Measurements from ENCODE around the gene AKR1C8. TPM values are rescaled to one million over a fixed set of nuclear protein-coding genes. Genes with fewer than 3 reads are reported as not detected.

AKR1C8 gene
- polyA plus RNA-seq, 1 experiment, result not detected

DNA sequence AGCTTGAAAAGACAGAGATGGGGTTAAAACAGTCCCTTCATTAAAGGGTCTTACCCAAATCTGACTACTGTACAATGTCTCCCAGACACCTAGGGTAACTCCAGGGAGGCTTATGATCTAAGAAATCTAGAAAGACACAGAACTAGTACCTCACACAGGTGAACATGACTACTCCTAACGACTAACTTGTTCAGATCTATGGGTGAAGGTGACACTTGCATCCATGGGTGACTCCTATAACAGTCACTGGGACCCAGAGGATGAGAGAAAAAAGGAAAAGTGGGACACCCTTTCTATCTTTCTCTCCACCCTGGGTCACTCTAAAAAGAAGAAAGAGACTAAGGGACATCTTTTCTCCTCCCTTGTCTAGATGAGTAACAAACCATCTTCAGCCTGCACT is 19.2 kb downstream of the AKR1C8 start:
- Histone ChIP-seq H3K27ac (ENCODE audit: low read depth, low read length) (no peak overlapping the region), H3K9me3 (ENCODE audit: control insufficient read depth, insufficient read depth, low read length) (peaks cover 5% of the 10 kb centered on the region; the same call in 1 of the 2 replicates), H3K27me3 (ENCODE audit: control insufficient read depth, insufficient read depth, low read length) (no peaks in the 10 kb centered on the region), H3K4me3 (ENCODE audit: low read depth, low read length) (no peak overlapping the region)
- CTCF ChIA-PET, result no interaction called here
- TF ChIP-seq, protein P1, sequence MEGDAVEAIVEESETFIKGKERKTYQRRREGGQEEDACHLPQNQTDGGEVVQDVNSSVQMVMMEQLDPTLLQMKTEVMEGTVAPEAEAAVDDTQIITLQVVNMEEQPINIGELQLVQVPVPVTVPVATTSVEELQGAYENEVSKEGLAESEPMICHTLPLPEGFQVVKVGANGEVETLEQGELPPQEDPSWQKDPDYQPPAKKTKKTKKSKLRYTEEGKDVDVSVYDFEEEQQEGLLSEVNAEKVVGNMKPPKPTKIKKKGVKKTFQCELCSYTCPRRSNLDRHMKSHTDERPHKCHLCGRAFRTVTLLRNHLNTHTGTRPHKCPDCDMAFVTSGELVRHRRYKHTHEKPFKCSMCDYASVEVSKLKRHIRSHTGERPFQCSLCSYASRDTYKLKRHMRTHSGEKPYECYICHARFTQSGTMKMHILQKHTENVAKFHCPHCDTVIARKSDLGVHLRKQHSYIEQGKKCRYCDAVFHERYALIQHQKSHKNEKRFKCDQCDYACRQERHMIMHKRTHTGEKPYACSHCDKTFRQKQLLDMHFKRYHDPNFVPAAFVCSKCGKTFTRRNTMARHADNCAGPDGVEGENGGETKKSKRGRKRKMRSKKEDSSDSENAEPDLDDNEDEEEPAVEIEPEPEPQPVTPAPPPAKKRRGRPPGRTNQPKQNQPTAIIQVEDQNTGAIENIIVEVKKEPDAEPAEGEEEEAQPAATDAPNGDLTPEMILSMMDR (IDR thresholded peaks at IDR 0.05; ENCODE audit: low read depth, low read length), result no peak
- DNase-seq (ENCODE audit: low read depth, low spot score), result no peak
- POLR2A ChIA-PET, result no interaction called here

DNA sequence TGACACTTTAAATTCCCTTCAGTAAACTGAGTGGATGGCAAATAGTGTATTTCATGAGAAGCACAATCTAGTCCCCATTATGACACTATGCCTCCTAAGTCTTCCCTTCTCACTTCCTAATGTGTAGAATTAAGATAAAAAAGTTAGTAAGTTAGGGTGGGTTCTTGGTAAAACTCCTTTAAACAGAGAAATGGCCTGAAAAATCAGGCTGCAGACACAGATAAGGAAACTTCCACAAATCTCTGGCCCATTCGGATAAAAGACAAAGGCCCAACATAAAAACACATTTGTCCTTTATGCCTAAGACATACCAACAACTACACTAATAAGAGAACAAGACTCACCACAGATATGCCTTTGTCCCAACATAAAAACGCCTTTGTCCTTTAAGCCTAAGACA is 21.5 kb downstream of the AKR1C8 start:
- DNase-seq (ENCODE audit: low read depth, low spot score), result no peak
- Histone ChIP-seq H3K4me3 (ENCODE audit: low read depth, low read length) (no peak overlapping the region), H3K27me3 (ENCODE audit: control insufficient read depth, insufficient read depth, low read length) (no peaks in the 10 kb centered on the region), H3K27ac (ENCODE audit: low read depth, low read length) (no peak overlapping the region), H3K9me3 (ENCODE audit: control insufficient read depth, insufficient read depth, low read length) (peaks cover 5% of the 10 kb centered on the region; the same call in 1 of the 2 replicates)
- ChIA-PET POLR2A (no interaction called here), CTCF (no interaction called here)
- TF ChIP-seq, protein P1 (IDR thresholded peaks at IDR 0.05; ENCODE audit: low read depth, low read length), result no peak

DNA sequence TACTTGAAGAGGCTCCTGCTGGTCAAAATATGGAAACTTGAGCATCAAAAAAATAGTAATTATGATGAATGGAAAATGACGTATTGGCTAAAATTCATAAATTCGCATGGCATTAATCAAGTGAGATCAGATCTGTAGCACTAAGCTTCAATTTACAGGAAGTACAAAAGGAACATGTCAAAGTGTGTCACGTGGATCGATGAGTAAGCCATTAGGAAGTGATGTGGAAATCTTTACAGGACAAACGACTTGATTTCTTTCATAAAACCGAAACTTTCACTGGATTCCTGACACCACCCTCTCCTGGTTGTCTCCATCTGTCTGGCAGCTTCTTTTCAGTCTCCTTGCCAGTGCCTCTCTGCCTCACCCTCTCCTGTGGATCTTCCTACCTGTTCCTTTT is 25.8 kb downstream of the AKR1C8 start:
- POLR2A ChIA-PET, result no interaction called here
- no peaks in the 10 kb centered on the region for H3K27me3 ChIP-seq (ENCODE audit: control insufficient read depth, insufficient read depth, low read length)

DNA sequence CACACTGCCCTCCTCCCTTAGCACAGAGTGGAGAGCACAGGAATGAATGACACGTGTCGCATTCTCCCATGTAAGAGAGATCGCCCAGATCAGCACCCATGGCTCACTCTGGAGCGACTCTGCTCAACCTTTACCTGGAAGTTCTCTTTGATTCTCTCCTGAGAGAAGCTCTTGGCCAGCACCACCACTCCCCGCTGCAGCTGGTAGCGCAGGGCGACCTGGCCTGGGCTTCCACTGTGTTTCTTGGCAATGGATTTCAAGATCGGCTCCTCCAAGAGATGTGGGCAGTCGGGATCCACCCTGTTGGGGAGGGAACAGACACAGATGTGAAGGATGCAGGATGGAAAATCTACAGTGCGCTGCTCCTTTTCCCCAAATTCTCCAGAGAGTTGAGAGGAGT is 27.4 kb downstream of the AKR1C8 start:
- DNase-seq (ENCODE audit: low read depth, low spot score), result no peak
- TF ChIP-seq, protein P1 (IDR thresholded peaks at IDR 0.05; ENCODE audit: low read depth, low read length), result no peak
- POLR2A ChIA-PET, result no interaction called here
- H3K4me3 ChIP-seq (ENCODE audit: low read depth, low read length), result no peak overlapping the region
- CTCF ChIA-PET, result no interaction called here
- no peak overlapping the region for H3K27ac ChIP-seq (ENCODE audit: low read depth, low read length)
- H3K27me3 ChIP-seq (ENCODE audit: control insufficient read depth, insufficient read depth, low read length), result no peaks in the 10 kb centered on the region
- no peaks in the 10 kb centered on the region for H3K9me3 ChIP-seq (ENCODE audit: control insufficient read depth, insufficient read depth, low read length)

More for the DNA sequence above, 25.8 kb downstream of the AKR1C8 start:
- Histone ChIP-seq H3K4me3 (ENCODE audit: low read depth, low read length) (no peak overlapping the region), H3K9me3 (ENCODE audit: control insufficient read depth, insufficient read depth, low read length) (no peaks in the 10 kb centered on the region; the same call in 1 of the 2 replicates), H3K27ac (ENCODE audit: low read depth, low read length) (no peak overlapping the region)
- TF ChIP-seq, protein P1 (IDR thresholded peaks at IDR 0.05; ENCODE audit: low read depth, low read length), result no peak
- DNase-seq (ENCODE audit: low read depth, low spot score), result no peak
- CTCF ChIA-PET, result no interaction called here

DNA sequence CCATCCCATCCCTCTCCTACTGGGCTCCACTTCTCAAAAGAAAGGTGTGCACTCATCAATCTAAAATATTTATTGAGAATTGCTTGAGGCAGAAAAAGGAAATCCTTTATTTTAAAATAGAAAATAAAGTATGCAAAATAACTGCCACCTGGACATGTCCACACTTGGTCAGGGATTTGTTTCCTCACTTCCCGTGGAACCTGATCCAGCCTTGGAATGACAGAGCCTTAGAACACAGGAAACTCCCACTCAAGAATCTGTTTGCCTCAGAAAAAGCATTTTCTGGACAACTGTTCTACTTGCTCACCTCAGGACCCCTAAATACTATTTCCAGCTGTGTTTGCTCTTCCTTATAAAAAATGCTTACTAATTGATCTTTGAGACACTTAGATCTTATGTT is 29.0 kb downstream of the AKR1C8 start:
- POLR2A ChIA-PET, result no interaction called here
- no peaks in the 10 kb centered on the region for H3K27me3 ChIP-seq (ENCODE audit: control insufficient read depth, insufficient read depth, low read length)

More for the DNA sequence above, 29.0 kb downstream of the AKR1C8 start:
- CTCF ChIA-PET, result no interaction called here
- TF ChIP-seq, protein P1 (IDR thresholded peaks at IDR 0.05; ENCODE audit: low read depth, low read length), result no peak
- Histone ChIP-seq H3K9me3 (ENCODE audit: control insufficient read depth, insufficient read depth, low read length) (no peaks in the 10 kb centered on the region), H3K27ac (ENCODE audit: low read depth, low read length) (no peak overlapping the region), H3K4me3 (ENCODE audit: low read depth, low read length) (no peak overlapping the region)
- no peak for DNase-seq (ENCODE audit: low read depth, low spot score)
